Transverse colon (tissue), 4 donors: ENCODE results near the gene HNRNPM. TPM values are rescaled to one million over a fixed set of nuclear protein-coding genes. Genes with fewer than 3 reads are reported as not detected.

ENCODE experiments used
- DNase-seq: peaks from one replicate; pipeline ENCODE4 v3.0.0-alpha.2; 2019
- H3K27ac ChIP-seq, 4 donors: fragments of 200-600 bp; sonication (generic); 2 replicates each; pipeline ENCODE4 v1.5.1; 2016 to 2018; ENCODE audit warnings: inconsistent platforms in 4 of 4
- H3K27me3 ChIP-seq: fragments of 200-600 bp; sonication (generic); 2 replicates; pipeline ENCODE4 v1.5.1; 2017; ENCODE audit warnings: inconsistent platforms
- H3K36me3 ChIP-seq, 4 donors: fragments of 200-600 bp; sonication (generic); 2 replicates each; pipeline ENCODE4 v1.5.1; 2017 to 2019; ENCODE audit warnings: inconsistent platforms in 4 of 4
- H3K4me1 ChIP-seq, 4 donors: fragments of 200-600 bp; sonication (generic); 2 replicates each; pipeline ENCODE4 v1.5.1; 2017 to 2020; ENCODE audit warnings: inconsistent platforms in 4 of 4
- H3K4me3 ChIP-seq, 4 donors: fragments of 200-600 bp; sonication (generic); 1 replicate in 1 of 4; 2 replicates in 3 of 4; pipeline versions ENCODE4 v1.5.1 to v1.6.1; 2017 to 2019; ENCODE audit warnings: inconsistent platforms in 4 of 4
- H3K9me3 ChIP-seq, 2 donors: fragments of 200-600 bp; sonication (generic); 2 replicates each; pipeline ENCODE4 v1.5.1; 2017 to 2019; ENCODE audit warnings: inconsistent platforms in 2 of 2
- EP300 ChIP-seq: sonication (generic); formaldehyde crosslinking; IDR thresholded peaks from one replicate; pipeline ENCODE4 v1.6.1; 2017; ENCODE audit warnings: antibody characterized with exemption, low read depth
- POLR2A ChIP-seq: fragments of 450-650 bp; IDR thresholded peaks from one replicate; pipeline ENCODE4 v1.6.1; 2016; ENCODE audit warnings: antibody characterized with exemption, mild to moderate bottlenecking, moderate library complexity
- POLR2AphosphoS5 ChIP-seq, 3 donors: sonication (generic); formaldehyde crosslinking; IDR thresholded peaks; one replicate each; pipeline ENCODE4 v1.6.1; 2016; ENCODE audit warnings: antibody characterized with exemption in 3 of 3
- WGBS, 2 donors: methylation state at CpG; one replicate each; pipeline ENCODE4 v1.1.5; 2018; ENCODE audit warnings: low coverage in 1 of 2; 5-methylcytosine and 5-hydroxymethylcytosine counted together
- in situ Hi-C, 4 donors: fragments of 200-750 bp; cut with MboI; loops; one replicate each; pipeline versions ENCODE4 v1.15.0 to v1.15.1; 2017; ENCODE audit warnings: low sequenced_read_pairs in 3 of 4, low pct_ligation_motif_present in 1 of 4, low pct_unique_long_range_greater_than_20kb in 1 of 4
- intact Hi-C: fragments of 100-400 bp; cut with DNase I; formaldehyde crosslinking; loops from one replicate; pipeline ENCODE4 v1.15.1; 2023; ENCODE audit warnings: low total_unique reads
- total RNA-seq, 4 donors: library from RNA; depleted of rRNA; stranded (reverse); fragments of >200 nt; gene quantifications; one replicate each; pipeline ENCODE4 v1.1.0, GENCODE V29; 2016
- TF ChIP-seq, protein P1 (sequence below), 5 experiments: fragments of 200-600 bp in 3 of 5; fragments of 450-650 bp in 2 of 5; sonication (generic) in 3 of 5; IDR thresholded peaks; 1 replicate in 2 of 5; 2 replicates in 3 of 5; pipeline ENCODE4 v1.5.1; 2016 to 2017; ENCODE audit warnings: antibody characterized with exemption in 5 of 5, inconsistent platforms in 3 of 5, mild to moderate bottlenecking in 2 of 5, moderate library complexity in 1 of 5

Gene HNRNPM
- total RNA-seq, 4 donors from 2014 or later, result 72.2 to 164 (median 101) TPM

DNA sequence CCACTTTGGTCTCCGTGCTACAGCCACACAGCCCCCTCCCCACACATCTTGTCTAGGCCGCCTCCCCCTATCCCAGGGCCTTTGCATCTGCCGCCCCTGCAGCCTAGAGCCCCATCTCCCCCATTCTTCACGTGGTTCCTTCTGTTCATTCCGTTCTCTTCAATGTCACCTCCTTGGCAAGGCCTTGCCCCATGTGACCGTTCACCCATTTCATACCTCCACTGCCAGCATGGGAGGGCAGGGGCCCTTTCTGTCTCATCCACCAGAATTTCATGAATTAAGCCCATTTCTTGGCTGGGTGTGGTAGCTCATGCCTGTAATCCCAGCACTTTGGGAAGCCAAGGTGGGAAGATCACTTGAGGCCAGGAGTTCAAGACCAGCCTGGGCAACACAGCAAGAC lies 15.7 kb upstream of the HNRNPM start:
- TF ChIP-seq POLR2AphosphoS5 (IDR thresholded peaks at IDR 0.05), result no peak
- TF ChIP-seq POLR2A, result no peak
- TF ChIP-seq EP300, result no peak
- TF ChIP-seq, protein P1, sequence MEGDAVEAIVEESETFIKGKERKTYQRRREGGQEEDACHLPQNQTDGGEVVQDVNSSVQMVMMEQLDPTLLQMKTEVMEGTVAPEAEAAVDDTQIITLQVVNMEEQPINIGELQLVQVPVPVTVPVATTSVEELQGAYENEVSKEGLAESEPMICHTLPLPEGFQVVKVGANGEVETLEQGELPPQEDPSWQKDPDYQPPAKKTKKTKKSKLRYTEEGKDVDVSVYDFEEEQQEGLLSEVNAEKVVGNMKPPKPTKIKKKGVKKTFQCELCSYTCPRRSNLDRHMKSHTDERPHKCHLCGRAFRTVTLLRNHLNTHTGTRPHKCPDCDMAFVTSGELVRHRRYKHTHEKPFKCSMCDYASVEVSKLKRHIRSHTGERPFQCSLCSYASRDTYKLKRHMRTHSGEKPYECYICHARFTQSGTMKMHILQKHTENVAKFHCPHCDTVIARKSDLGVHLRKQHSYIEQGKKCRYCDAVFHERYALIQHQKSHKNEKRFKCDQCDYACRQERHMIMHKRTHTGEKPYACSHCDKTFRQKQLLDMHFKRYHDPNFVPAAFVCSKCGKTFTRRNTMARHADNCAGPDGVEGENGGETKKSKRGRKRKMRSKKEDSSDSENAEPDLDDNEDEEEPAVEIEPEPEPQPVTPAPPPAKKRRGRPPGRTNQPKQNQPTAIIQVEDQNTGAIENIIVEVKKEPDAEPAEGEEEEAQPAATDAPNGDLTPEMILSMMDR (IDR thresholded peaks at IDR 0.05), result no peak
- Histone ChIP-seq H3K4me3 (no peak overlapping the region), H3K27me3 (no peaks in the 10 kb centered on the region), H3K9me3 (no peaks in the 10 kb centered on the region), H3K27ac (no peak overlapping the region), H3K4me1 (peaks cover 0 to 14% (median 3%) of the 10 kb centered on the region in 4 donors), H3K36me3 (no peaks in the 10 kb centered on the region)
- WGBS, 2 donors, result 88 to 94% methylated on average over 4 to 6 of the region's 6 CpGs
- intact Hi-C loops, result no loop called here
- DNase-seq, result no peak
- in situ Hi-C loops, result no loop called here

DNA sequence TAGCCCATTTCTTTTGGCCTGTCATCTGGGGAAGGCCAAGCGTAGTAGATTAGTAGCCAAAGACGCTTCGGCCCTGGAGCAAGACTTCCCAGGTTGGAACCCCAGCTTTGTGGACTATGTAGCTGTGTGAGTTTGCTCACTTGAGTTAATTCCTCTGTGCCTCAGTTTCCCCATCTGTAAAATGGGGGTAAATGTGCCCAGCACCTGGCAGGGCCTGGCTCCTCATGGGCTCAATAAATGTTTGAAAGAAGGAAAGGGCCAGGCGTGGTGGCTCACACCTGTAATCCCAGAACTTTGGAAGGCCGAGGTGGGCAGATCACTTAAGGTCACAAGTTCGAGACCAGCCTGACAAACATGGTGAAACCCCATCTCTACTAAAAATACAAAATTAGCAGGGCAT lies 14.9 kb upstream of the HNRNPM start:
- H3K36me3 ChIP-seq, result no peaks in the 10 kb centered on the region
- H3K4me1 ChIP-seq, result peaks cover 0 to 13% (median 5%) of the 10 kb centered on the region in 4 donors
- no peaks in the 10 kb centered on the region for H3K9me3 ChIP-seq
- H3K27me3 ChIP-seq, result no peaks in the 10 kb centered on the region
- in situ Hi-C loops, result no loop called here
- H3K4me3 ChIP-seq, result no peak overlapping the region
- DNase-seq, result no peak
- intact Hi-C loops, result no loop called here
- 83 to 96% methylated on average over 2 to 6 of the region's 6 CpGs for whole genome bisulfite sequencing, 2 donors
- no peak overlapping the region for H3K27ac ChIP-seq
- no peak for TF ChIP-seq POLR2AphosphoS5 (IDR thresholded peaks at IDR 0.05)

DNA sequence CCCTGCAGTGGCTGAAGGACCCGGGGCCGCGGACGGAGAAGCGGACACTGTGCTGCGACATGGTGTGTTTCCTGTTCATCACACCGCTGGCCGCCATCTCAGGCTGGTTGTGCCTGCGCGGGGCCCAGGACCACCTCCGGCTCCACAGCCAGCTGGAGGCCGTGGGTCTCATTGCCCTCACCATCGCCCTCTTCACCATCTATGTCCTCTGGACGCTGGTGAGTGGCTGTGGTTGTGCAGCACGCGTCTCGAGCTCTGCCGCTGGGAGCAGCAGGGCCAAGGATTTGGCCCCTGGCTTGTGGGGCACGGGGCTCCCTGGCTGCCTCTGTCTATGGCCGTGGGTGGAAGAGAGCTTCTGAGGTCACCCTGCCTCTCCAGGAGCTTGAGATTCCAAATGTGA lies 14.1 kb upstream of the HNRNPM start:
- Histone ChIP-seq H3K4me1 (peaks cover 0 to 12% (median 5%) of the 10 kb centered on the region in 4 donors), H3K27ac (no peak overlapping the region), H3K36me3 (no peaks in the 10 kb centered on the region), H3K9me3 (no peaks in the 10 kb centered on the region), H3K4me3 (no peak overlapping the region), H3K27me3 (no peaks in the 10 kb centered on the region)
- TF ChIP-seq, protein P1 (IDR thresholded peaks at IDR 0.05), result no peak
- TF ChIP-seq POLR2AphosphoS5 (IDR thresholded peaks at IDR 0.05) (no peak), EP300 (no peak), POLR2A (no peak)
- intact Hi-C loops (no loop called here), in situ Hi-C loops (no loop called here)
- no peak for DNase-seq
- WGBS, 2 donors, result 95 to 100% methylated on average over 1 to 20 of the region's 20 CpGs

DNA sequence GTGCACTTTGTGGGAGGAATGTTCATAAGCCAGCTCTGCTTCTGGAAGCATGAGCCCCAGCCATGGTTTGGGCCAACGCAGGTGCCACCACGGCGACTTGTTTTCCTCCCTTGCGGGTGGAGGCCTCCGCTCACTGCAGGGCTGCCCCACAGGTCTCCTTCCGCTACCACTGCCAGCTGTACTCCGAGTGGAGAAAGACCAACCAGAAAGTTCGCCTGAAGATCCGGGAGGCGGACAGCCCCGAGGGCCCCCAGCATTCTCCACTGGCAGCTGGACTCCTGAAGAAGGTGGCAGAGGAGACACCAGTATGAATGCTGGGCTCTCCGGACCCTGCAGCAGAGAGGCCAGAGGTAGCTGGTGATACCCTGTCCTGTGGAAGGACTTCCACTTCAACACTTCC lies 6.5 kb upstream of the HNRNPM start:
- Histone ChIP-seq H3K27ac (no peak overlapping the region), H3K9me3 (no peaks in the 10 kb centered on the region), H3K4me1 (peaks cover 0 to 12% (median 5%) of the 10 kb centered on the region in 4 donors), H3K27me3 (no peaks in the 10 kb centered on the region), H3K4me3 (no peak overlapping the region), H3K36me3 (no peaks in the 10 kb centered on the region)
- in situ Hi-C loops (no loop called here), intact Hi-C loops (no loop called here)
- TF ChIP-seq POLR2AphosphoS5 (IDR thresholded peaks at IDR 0.05), result no peak
- no peak for TF ChIP-seq POLR2A
- no peak for TF ChIP-seq EP300
- TF ChIP-seq, protein P1 (IDR thresholded peaks at IDR 0.05), result no peak
- no peak for DNase-seq
- 96 to 97% methylated on average over 5 to 12 of the region's 12 CpGs for WGBS, 2 donors
